Activated T-helper 1 cell treated with anti-CD3 and anti-CD28 coated beads, Interleukin-12 subunit alpha, Interleukin-12 subunit beta, Interleukin-2, Interleukin-4 antibody, amounts not matched to agents 30 ng/mL and 10 ng/mL and 1 ng/mL, durations not matched to agents 14 hours and 24 hours and 36 hours (primary cell): Measurements from ENCODE around the gene SGCG. TPM values are rescaled to one million over a fixed set of nuclear protein-coding genes. Genes with fewer than 3 reads are reported as not detected.
"Not testable (repeated sequence)": the region's sequence is repeated elsewhere in the genome, so short reads cannot be mapped to it uniquely, and the experiment has no call there.

Source experiments
- DNase-seq: peaks from one replicate; pipeline ENCODE4 v3.0.0; 2021; ENCODE audit warnings: low spot score
- H3K27ac Mint-ChIP-seq: one replicate; pipeline ENCODE4 v1.8.0; 2021; ENCODE audit warnings: mild to moderate bottlenecking, mixed read lengths
- H3K27me3 Mint-ChIP-seq: one replicate; pipeline ENCODE4 v1.8.0; 2022; ENCODE audit warnings: mild to moderate bottlenecking, moderate library complexity, mixed read lengths; ENCODE audit not compliant: insufficient read depth
- H3K36me3 Mint-ChIP-seq: one replicate; pipeline ENCODE4 v1.8.0; 2021; ENCODE audit warnings: low read depth, mixed read lengths
- H3K4me1 Mint-ChIP-seq: one replicate; pipeline ENCODE4 v1.8.0; 2021; ENCODE audit warnings: low read depth, mixed read lengths
- H3K4me3 Mint-ChIP-seq: one replicate; pipeline ENCODE4 v1.8.0; 2021; ENCODE audit warnings: mild to moderate bottlenecking, moderate library complexity, mixed read lengths
- H3K9me3 Mint-ChIP-seq: one replicate; pipeline ENCODE4 v1.8.0; 2021; ENCODE audit warnings: mixed read lengths
- intact Hi-C: fragments of 100-400 bp; cut with micrococcal nuclease; formaldehyde crosslinking; loops from one replicate; pipeline ENCODE4 v1.15.1; 2024
- total RNA-seq: library from RNA; stranded (reverse); gene quantifications from 2 replicates; pipeline ENCODE4 v1.2.3, GENCODE V29; 2022

Gene SGCG
- total RNA-seq, result not detected in 2 replicates

- intact Hi-C loops, result no loop called here
- Mint-ChIP-seq H3K4me1 (no peaks in the 10 kb centered on the region), H3K27me3 (peaks cover 2% of the 10 kb centered on the region), H3K27ac (no peak within 1 kb of the TSS), H3K4me3 (no peak within 1 kb of the TSS), H3K9me3 (no peaks in the 10 kb centered on the region), H3K36me3 (no peaks in the 10 kb centered on the region)
- DNase-seq, result no peak
These were observed at the start of gene SGCG for GRCh38 chr13:23180711-23181110. SGCG (plus strand) TSS chr13:23180979; CDS start chr13:23203695, 22,716 bp downstream.

GRCh38 chr13:23134542-23134941 is 46.2 kb upstream of the SGCG start:
- intact Hi-C loops, result no loop called here
- Mint-ChIP-seq H3K4me1 (no peaks in the 10 kb centered on the region), H3K9me3 (no peaks in the 10 kb centered on the region), H3K27me3 (no peaks in the 10 kb centered on the region), H3K36me3 (no peaks in the 10 kb centered on the region), H3K27ac (no peak overlapping the region), H3K4me3 (no peak overlapping the region)
- no peak for DNase-seq

- Mint-ChIP-seq H3K9me3 (no peaks in the 10 kb centered on the region), H3K4me3 (no peak overlapping the region), H3K27me3 (no peaks in the 10 kb centered on the region), H3K27ac (no peak overlapping the region), H3K36me3 (no peaks in the 10 kb centered on the region), H3K4me1 (no peaks in the 10 kb centered on the region)
- no peak for DNase-seq
- intact Hi-C loops, result no loop called here
These were observed 40.3 kb upstream of the SGCG start for GRCh38 chr13:23140492-23140891.

GRCh38 chr13:23141964-23142363 is 38.8 kb upstream of the SGCG start:
- Mint-ChIP-seq H3K9me3 (no peaks in the 10 kb centered on the region), H3K27me3 (no peaks in the 10 kb centered on the region), H3K36me3 (no peaks in the 10 kb centered on the region), H3K4me1 (no peaks in the 10 kb centered on the region), H3K27ac (no peak overlapping the region), H3K4me3 (no peak overlapping the region)
- intact Hi-C loops, result no loop called here
- DNase-seq, result no peak

GRCh38 chr13:23142607-23143006 is 38.2 kb upstream of the SGCG start:
- H3K4me3 Mint-ChIP-seq, H3K36me3 Mint-ChIP-seq, DNase-seq, H3K27ac Mint-ChIP-seq, H3K27me3 Mint-ChIP-seq, H3K4me1 Mint-ChIP-seq, H3K9me3 Mint-ChIP-seq, intact Hi-C loops: not testable (repeated sequence)

GRCh38 chr13:23144431-23144830 is 36.3 kb upstream of the SGCG start:
- Mint-ChIP-seq H3K4me3 (no peak overlapping the region), H3K36me3 (no peaks in the 10 kb centered on the region), H3K4me1 (no peaks in the 10 kb centered on the region), H3K27ac (no peak overlapping the region), H3K27me3 (no peaks in the 10 kb centered on the region), H3K9me3 (no peaks in the 10 kb centered on the region)
- intact Hi-C loops, result no loop called here
- DNase-seq, result no peak

GRCh38 chr13:23146006-23146405 is 34.8 kb upstream of the SGCG start:
- Mint-ChIP-seq H3K27me3 (no peaks in the 10 kb centered on the region), H3K4me3 (no peak overlapping the region), H3K27ac (no peak overlapping the region), H3K36me3 (no peaks in the 10 kb centered on the region), H3K4me1 (no peaks in the 10 kb centered on the region), H3K9me3 (no peaks in the 10 kb centered on the region)
- DNase-seq, result no peak
- intact Hi-C loops, result no loop called here

GRCh38 chr13:23146811-23147625 is 33.8 kb upstream of the SGCG start:
- intact Hi-C loops, result no loop called here
- H3K4me3 Mint-ChIP-seq, result no peak overlapping the region
- H3K9me3 Mint-ChIP-seq, result no peaks in the 10 kb centered on the region
- no peaks in the 10 kb centered on the region for H3K36me3 Mint-ChIP-seq
- DNase-seq, result no peak
- H3K27me3 Mint-ChIP-seq, result no peaks in the 10 kb centered on the region
- H3K27ac Mint-ChIP-seq, result no peak overlapping the region
- H3K4me1 Mint-ChIP-seq, result no peaks in the 10 kb centered on the region

GRCh38 chr13:23147827-23148226 is 33.0 kb upstream of the SGCG start:
- no peaks in the 10 kb centered on the region for H3K4me1 Mint-ChIP-seq
- H3K27me3 Mint-ChIP-seq, result no peaks in the 10 kb centered on the region
- H3K27ac Mint-ChIP-seq, result no peak overlapping the region

GRCh38 chr13:23157781-23158180 is 23.0 kb upstream of the SGCG start:
- H3K4me1 Mint-ChIP-seq, result no peaks in the 10 kb centered on the region
- intact Hi-C loops, result loop anchor here (5.0 kb wide), 1 partner anchor 1485 kb away; the partner anchor contains the start of gene FGF9
- H3K9me3 Mint-ChIP-seq, result no peaks in the 10 kb centered on the region
- no peaks in the 10 kb centered on the region for H3K36me3 Mint-ChIP-seq
- peaks cover 26% of the 10 kb centered on the region for H3K27me3 Mint-ChIP-seq
- DNase-seq, result no peak
- H3K27ac Mint-ChIP-seq, result no peak overlapping the region
- no peak overlapping the region for H3K4me3 Mint-ChIP-seq

More at GRCh38 chr13:23147827-23148226, 33.0 kb upstream of the SGCG start:
- intact Hi-C loops, result no loop called here
- Mint-ChIP-seq H3K4me3 (no peak overlapping the region), H3K9me3 (no peaks in the 10 kb centered on the region), H3K36me3 (no peaks in the 10 kb centered on the region)
- DNase-seq, result no peak

- Mint-ChIP-seq H3K27me3 (peaks cover 24% of the 10 kb centered on the region), H3K4me1 (no peaks in the 10 kb centered on the region), H3K36me3 (no peaks in the 10 kb centered on the region), H3K4me3 (no peak overlapping the region), H3K27ac (no peak overlapping the region), H3K9me3 (no peaks in the 10 kb centered on the region)
- intact Hi-C loops, result loop anchor here (5.0 kb wide), 1 partner anchor 1487 kb away; the partner anchor contains the start of gene FGF9
- no peak for DNase-seq
These were observed 21.5 kb upstream of the SGCG start for GRCh38 chr13:23159205-23159759.

GRCh38 chr13:23159760-23160637 is 20.8 kb upstream of the SGCG start:
- H3K4me3 Mint-ChIP-seq, result no peak overlapping the region
- intact Hi-C loops, result loop anchor here (5.0 kb wide), 1 partner anchor 1488 kb away; the partner anchor contains the start of gene FGF9
- H3K9me3 Mint-ChIP-seq, result no peaks in the 10 kb centered on the region
- no peaks in the 10 kb centered on the region for H3K4me1 Mint-ChIP-seq
- H3K27me3 Mint-ChIP-seq, result peaks cover 24% of the 10 kb centered on the region
- no peak overlapping the region for H3K27ac Mint-ChIP-seq
- no peaks in the 10 kb centered on the region for H3K36me3 Mint-ChIP-seq
- DNase-seq, result no peak
